D721Med (cell line): ENCODE results near the gene DMBX1.

ENCODE experiments used
- DNase-seq: peaks from one replicate; pipeline ENCODE4 v3.0.0; 2011; ENCODE audit warnings: low spot score; ENCODE audit not compliant: insufficient read length
- FAIRE-seq: peaks from 2 replicates; lab custom pipeline; 2011; peaks lifted over from hg19 to GRCh38; lab: Jason Lieb, UNC
- TF ChIP-seq, protein P1 (sequence below): IDR thresholded peaks from 2 replicates; pipeline ENCODE4 v1.5.1; 2012; ENCODE audit warnings: mild to moderate bottlenecking, control low read depth; ENCODE audit not compliant: insufficient read depth; ENCODE audit errors: missing control alignments

Gene DMBX1

DNA sequence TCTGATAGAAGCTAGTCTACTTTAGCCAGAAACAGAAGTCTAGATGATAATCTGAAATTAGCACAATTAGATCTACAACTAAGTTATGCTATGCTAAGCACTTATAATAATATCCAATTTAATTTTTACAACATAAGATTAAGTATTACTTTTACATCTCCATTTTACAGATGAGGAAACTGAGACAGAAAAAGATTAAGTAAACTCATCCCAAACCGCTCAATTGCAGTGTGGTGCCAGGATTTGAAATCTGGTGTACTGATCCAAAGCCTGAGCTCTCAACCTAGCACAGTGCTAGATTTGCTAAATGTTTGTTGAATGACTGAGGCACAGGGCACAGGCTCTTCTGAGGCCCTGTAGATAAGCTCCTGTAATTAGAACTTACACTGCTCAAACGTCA lies 48.0 kb downstream of the DMBX1 start:
- TF ChIP-seq, protein P1, sequence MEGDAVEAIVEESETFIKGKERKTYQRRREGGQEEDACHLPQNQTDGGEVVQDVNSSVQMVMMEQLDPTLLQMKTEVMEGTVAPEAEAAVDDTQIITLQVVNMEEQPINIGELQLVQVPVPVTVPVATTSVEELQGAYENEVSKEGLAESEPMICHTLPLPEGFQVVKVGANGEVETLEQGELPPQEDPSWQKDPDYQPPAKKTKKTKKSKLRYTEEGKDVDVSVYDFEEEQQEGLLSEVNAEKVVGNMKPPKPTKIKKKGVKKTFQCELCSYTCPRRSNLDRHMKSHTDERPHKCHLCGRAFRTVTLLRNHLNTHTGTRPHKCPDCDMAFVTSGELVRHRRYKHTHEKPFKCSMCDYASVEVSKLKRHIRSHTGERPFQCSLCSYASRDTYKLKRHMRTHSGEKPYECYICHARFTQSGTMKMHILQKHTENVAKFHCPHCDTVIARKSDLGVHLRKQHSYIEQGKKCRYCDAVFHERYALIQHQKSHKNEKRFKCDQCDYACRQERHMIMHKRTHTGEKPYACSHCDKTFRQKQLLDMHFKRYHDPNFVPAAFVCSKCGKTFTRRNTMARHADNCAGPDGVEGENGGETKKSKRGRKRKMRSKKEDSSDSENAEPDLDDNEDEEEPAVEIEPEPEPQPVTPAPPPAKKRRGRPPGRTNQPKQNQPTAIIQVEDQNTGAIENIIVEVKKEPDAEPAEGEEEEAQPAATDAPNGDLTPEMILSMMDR, result no peak
- DNase-seq, result no peak
- no peak for FAIRE-seq

DNA sequence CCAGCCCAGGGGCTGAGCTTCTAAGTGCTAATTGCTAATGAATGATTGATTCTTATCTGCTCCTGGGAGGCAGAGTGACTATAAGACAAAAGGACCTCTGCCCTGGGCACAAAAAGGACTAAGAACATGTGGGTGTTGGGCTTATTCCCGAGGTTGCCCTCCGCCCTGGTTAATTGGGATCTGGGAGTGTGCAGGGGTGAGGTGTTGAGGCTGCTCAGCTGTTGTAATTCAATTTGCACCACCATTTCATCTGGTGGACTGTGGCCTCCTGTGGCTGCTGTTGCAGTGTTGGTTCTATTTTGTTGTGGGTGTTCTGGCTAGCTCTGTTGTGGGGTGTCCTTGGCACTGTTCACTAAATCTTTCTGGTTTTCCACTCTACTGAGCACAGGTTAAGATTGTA lies 48.5 kb downstream of the DMBX1 start:
- FAIRE-seq (no peak), DNase-seq (no peak)
- TF ChIP-seq, protein P1, result no peak
